22Rv1 (cell line): ENCODE measurements around the gene MINPP1.

Source experiments
- CTCF ChIP-seq: fragments of 450-650 bp; IDR thresholded peaks from 2 replicates; pipeline ENCODE4 v1.5.1; 2017; ENCODE audit warnings: mild to moderate bottlenecking
- ZFX ChIP-seq: fragments of 450-650 bp; IDR thresholded peaks from 2 replicates; pipeline ENCODE4 v1.6.1; 2017; ENCODE audit warnings: antibody characterized with exemption, borderline replicate concordance

- no peak for TF ChIP-seq CTCF
- TF ChIP-seq ZFX: no peak
Measured at GRCh38 chr10:87580016-87580415, 75.3 kb downstream of the MINPP1 start.
